GM21367 (cell line): ENCODE results near the gene BMP7.
"Not testable (repeated sequence)": the region's sequence is repeated elsewhere in the genome, so short reads cannot be mapped to it uniquely, and the experiment has no call there.

Experiments used
- ATAC-seq: cut with Tn5 transposase; IDR thresholded peaks from one replicate; pipeline ENCODE4 v1.9.1; 2021; ENCODE audit not compliant: unreplicated experiment

Gene BMP7

GRCh38 chr20:57288651-57289277, 22.3 kb upstream of the BMP7 start:
- ATAC-seq, result no peak

DNA sequence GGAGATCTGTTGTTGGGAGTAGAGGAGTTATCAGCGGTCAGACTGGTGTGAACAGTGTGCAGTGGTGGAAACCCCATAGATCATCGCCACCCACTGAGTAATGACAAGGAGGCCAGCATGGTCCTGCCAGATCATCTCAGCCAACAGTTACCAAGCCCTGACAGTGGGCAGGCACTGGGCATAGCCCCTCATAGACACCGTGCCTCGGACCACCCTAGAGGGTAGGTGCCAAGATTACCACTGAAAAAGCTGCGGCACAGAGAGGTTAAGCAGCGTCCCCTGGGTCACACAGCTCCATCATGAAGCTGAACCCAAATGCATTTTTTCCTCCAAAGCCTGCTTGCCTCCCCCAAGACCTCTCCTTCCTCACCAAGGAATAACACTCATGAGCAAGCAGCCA, 21.5 kb upstream of the BMP7 start:
- ATAC-seq, result no peak

GRCh38 chr20:57287007-57287880, 20.8 kb upstream of the BMP7 start:
- no peak for ATAC-seq

- ATAC-seq, result no peak
Measured at GRCh38 chr20:57283860-57284259, 17.4 kb upstream of the BMP7 start.

- no peak for ATAC-seq
Measured at GRCh38 chr20:57282670-57283361, 16.4 kb upstream of the BMP7 start.

GRCh38 chr20:57281900-57282299, 15.5 kb upstream of the BMP7 start:
- ATAC-seq, result no peak

DNA sequence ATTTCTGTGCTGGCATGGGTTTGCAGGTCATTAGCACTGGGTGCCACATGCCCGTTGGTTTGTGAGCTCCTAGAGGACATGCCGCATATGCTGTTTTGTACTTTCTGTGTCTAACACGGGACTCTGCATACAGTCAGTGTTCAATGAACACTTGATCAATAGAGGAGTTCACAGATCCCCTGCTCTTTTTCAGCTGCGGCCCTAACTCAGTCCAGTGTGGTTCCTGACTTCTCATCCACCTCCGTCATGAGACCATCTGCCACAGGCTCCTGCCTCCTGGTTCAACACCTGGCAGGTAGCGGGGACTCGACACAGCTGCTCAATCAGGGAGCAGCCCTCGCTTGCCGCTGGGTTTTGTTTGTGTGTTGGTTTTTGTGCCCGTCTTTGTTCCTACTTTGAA, 13.8 kb upstream of the BMP7 start:
- no peak for ATAC-seq

DNA sequence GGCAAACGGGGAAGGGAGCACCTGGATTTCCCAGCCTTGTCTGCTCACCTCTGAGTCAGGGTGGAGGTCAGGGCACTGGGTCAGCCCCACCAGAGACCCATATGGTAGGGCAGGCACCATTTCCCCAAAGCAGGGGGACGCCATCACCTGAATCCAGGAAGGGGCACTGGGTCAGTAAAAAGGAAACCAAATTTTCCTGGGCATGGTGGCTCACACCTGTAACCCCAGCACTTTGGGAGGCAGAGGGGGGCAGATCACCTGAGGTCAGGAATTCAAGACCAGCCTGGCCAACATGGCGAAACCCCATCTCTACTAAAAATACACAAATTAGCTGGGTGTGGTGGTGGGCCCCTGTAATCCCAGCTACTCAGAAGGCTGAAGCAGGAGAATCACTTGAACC, 13.1 kb upstream of the BMP7 start:
- not testable (repeated sequence) for ATAC-seq

- ATAC-seq, result no peak
Measured at GRCh38 chr20:57278457-57278856, 12.0 kb upstream of the BMP7 start.

DNA sequence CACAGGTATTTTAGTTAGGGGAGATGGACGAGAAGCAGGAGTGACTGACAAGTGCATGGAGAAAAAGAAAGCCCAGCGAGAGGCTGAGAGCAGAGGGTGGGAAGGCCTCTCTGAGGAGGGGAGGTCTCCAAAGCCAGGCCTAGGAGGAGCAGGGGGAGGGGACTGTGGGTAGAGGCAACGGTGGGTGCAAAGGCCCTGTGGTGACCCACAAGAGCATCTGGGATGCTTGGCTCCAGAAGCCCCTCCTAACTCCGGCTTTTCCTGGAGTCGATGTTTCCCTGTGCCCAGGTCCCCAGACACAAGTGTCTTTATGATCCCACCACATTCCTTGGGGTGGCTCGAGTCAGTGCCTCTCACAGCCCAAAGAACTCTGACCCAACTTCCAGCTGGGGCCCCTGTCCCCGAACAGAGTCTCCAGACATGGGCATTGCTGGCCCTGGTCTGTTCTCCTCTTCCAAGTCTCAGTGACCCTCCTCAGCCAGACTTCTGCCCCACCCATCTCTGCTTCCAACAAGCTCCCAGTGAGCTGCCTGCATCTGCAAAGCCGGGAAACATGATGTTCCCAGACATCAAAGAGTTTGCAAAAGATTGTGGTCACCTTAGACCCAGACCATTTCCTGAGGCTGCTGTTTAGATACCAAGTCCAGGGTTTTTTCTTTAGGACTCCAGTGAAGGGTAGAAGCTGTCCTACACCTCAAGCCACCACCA, 11.1 kb upstream of the BMP7 start:
- no peak for ATAC-seq

- ATAC-seq, result no peak
Measured at GRCh38 chr20:57276221-57276620, 9.8 kb upstream of the BMP7 start.

GRCh38 chr20:57275813-57276212, 9.4 kb upstream of the BMP7 start:
- no peak for ATAC-seq

DNA sequence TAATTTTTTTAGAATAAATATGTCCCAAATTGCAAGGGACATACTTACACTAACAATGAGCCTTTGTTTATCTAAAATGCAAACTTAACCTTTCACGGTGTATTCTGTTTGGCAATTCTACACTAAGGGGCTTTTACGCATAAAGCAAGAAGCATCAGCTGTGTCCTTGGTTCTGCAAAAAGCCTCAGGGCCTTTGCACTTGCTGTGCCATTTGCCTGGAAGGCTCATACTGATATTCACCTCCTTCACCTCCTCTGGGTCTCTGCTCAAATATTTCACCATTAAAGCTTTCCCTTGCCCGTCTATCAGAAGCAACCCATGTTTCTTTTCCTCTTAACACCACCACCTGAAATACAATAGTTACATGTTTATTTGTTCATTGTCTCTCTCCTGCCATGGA, 8.9 kb upstream of the BMP7 start:
- ATAC-seq, result no peak

DNA sequence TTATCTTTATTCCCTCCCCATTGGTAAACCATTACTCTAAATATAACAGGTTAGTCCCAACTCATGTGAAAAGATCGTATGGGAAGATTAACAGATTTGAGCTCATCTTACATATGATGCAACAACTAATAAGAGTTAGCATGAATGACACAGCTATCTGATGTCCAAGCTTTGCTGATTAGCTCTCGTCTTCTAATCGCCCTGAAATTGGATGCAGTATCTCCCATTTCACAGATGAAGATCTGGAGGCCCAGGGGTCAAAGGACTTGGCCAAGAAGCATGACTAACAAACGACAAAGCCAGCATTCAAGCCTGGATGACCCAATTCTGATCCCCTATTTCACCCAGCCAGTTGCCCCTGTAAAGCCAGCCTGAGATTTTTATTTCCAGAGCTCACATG, 8.4 kb upstream of the BMP7 start:
- ATAC-seq, result no peak

DNA sequence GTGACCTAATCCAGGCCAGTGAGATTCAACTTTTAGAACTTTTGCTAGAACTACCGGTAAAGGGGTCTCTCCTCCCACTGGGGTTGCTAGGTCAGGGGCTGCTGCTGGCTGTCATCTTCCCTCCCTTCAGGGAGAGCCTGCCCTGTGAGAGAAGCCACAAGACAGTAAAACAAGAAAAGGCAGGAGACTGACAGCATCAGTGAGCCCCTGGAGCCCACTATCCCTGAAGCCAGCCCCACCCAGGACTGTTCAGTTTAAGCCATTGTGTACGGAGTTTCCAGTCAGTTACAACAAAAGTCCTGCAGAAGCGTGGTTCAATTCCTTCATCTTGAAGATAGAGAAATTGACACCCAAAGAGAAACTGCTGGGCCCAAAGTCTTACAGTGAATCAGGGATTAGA, 7.9 kb upstream of the BMP7 start:
- ATAC-seq, result no peak

DNA sequence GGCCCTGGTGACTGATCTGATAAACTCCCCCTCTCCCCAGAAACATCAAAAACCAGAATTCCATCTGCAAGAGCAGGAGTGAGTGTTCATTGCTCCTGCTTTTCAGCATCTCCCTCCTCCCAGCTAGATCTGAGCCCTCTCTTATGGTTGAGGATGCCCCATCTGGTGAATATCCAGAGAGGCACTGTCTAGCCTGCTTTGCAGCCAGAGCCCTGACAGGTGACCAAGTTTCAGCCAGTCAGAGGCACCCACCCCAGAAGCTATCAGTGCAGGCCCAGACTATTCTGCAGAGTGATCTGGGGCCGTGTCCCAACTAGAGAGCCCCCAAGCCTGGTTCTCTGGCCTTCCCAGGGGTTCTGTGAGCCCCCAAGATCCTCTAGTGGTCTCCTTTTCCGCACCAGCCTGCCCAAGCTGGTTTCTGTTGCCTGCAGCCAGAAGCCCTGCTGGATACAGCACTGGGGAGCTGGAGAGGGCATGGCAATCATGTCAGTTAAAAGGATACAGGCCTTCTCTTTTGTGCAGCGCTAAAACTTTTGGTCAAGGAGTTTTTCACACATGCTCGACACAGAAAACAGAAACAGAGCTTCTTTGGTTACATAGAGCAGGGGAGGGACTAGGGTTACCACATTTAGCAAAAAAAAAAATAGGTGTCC, 6.6 kb upstream of the BMP7 start:
- ATAC-seq, result no peak

GRCh38 chr20:57270204-57270984, 4.0 kb upstream of the BMP7 start:
- ATAC-seq, result no peak

DNA sequence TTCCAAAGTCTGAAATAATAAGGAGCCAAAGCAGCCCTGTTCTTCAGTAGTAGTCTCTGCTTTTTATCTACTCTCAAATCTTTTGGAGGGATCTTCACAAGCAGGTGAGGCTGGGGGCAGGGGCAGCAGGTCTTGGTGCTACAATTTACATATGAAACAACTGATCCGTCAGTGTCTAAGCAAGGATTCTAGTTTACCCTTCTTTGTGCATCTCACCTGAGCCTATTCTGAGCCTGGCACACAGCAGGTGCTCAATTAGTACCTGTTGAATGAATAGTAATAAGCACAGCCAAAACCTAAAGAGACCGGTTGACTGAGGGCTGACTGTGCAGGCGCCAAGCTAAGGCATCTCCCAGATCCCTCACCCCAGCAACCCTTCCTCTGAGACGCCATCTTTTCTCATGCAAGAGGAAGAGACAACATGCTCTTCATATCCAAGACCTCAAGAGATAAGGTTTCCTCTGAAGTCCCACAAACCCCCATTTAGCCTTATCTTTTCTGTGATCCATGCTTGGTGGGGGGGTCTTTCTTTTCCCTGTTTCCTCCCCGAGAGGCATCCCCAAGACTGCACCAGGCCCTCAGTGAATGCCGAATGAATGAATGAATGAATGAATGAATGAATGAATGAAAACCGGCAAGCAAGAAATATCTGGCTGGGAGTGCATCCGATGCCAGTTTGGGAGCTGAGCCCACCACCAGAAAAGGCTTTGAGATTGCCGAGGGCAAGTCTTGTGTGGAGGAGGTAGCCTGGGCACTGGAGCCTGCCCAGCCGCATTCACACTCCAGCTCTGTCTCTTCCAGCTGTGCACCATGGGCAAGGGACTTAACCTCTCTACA, 2.9 kb upstream of the BMP7 start:
- ATAC-seq, result no peak

- ATAC-seq, result no peak
Measured at GRCh38 chr20:57268399-57269076, 2.1 kb upstream of the BMP7 start.
